VCaP (cell line): ENCODE measurements around the gene PCNX1.

Experiments used
- H3K27ac ChIP-seq: fragments of 450-650 bp; 2 replicates; pipeline ENCODE4 v1.5.1; 2017
- CTCF ChIP-seq: fragments of 450-650 bp; conservative IDR thresholded peaks from 2 replicates; pipeline ENCODE4 v1.5.1; 2017; ENCODE audit warnings: mild to moderate bottlenecking, moderate library complexity

PCNX1 gene

GRCh38 chr14:70893062-70893845 lies 14.0 kb upstream of the PCNX1 start:
- H3K27ac ChIP-seq: no peak overlapping the region

GRCh38 chr14:70893858-70894291 lies 13.4 kb upstream of the PCNX1 start:
- H3K27ac ChIP-seq: no peak overlapping the region
- no peak for TF ChIP-seq CTCF

More at GRCh38 chr14:70893062-70893845, 14.0 kb upstream of the PCNX1 start:
- no peak for TF ChIP-seq CTCF

GRCh38 chr14:70894868-70895267 lies 12.4 kb upstream of the PCNX1 start:
- no peak overlapping the region for H3K27ac ChIP-seq
- TF ChIP-seq CTCF: no peak

DNA sequence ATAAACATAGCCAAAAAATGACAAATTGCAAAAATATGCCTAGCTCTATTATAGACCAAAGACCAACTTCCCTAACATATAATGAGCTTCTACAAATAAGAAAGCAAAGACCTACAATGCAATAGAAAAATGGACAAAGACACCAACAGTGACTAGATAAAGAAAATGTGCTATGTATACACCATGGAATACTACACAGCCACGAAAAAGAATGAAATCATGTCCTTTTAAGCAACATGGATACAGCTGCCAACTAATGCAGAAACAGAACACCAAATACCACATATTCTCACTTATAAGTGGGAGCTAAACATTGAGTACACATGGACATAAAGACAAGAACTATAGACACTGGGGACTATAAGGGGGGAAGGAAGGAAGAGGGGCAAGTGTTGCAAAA lies 10.9 kb upstream of the PCNX1 start:
- TF ChIP-seq CTCF: no peak
- no peak overlapping the region for H3K27ac ChIP-seq

GRCh38 chr14:70896981-70897380 lies 10.3 kb upstream of the PCNX1 start:
- no peak overlapping the region for H3K27ac ChIP-seq
- TF ChIP-seq CTCF: no peak

- no peak overlapping the region for H3K27ac ChIP-seq
- no peak for TF ChIP-seq CTCF
These were observed 9.8 kb upstream of the PCNX1 start for GRCh38 chr14:70897464-70897863.

- H3K27ac ChIP-seq: no peak overlapping the region
These were observed 9.0 kb upstream of the PCNX1 start for GRCh38 chr14:70898111-70898745.

More at GRCh38 chr14:70898111-70898745, 9.0 kb upstream of the PCNX1 start:
- no peak for TF ChIP-seq CTCF
